GM23338 (cell line): ENCODE measurements around the gene TMED10. TPM values are rescaled to one million over a fixed set of nuclear protein-coding genes. Genes with fewer than 3 reads are reported as not detected.
"Not testable (repeated sequence)": the region's sequence is repeated elsewhere in the genome, so short reads cannot be mapped to it uniquely, and the experiment has no call there.

ENCODE experiments used
- ATAC-seq: fragments of 200-7000 bp; cut with Tn5 transposase; 3 replicates; pipeline ENCODE4 v1.9.1; 2020
- DNase-seq: peaks from one replicate; pipeline ENCODE4 v3.0.0-alpha.2; 2015; ENCODE audit warnings: low spot score
- H2AFZ ChIP-seq: fragments of 200-600 bp; sonication (generic); 2 replicates; pipeline ENCODE4 v1.8.0; 2016; ENCODE audit warnings: antibody characterized with exemption, mild to moderate bottlenecking, moderate library complexity
- H3F3A ChIP-seq: fragments of 200-600 bp; sonication (generic); replicated peaks from 2 replicates; pipeline ENCODE4 v1.8.0; 2017; ENCODE audit warnings: antibody characterized with exemption, mixed run types, low read depth
- H3K27ac ChIP-seq: fragments of 200-600 bp; sonication (generic); 2 replicates; pipeline ENCODE4 v1.6.1; 2016; ENCODE audit warnings: low read depth
- H3K27me3 ChIP-seq: fragments of 200-600 bp; sonication (generic); 2 replicates; pipeline ENCODE4 v1.8.0; 2016; ENCODE audit warnings: mild to moderate bottlenecking, mixed run types, moderate library complexity; ENCODE audit not compliant: insufficient read depth
- H3K36me3 ChIP-seq: fragments of 200-600 bp; sonication (generic); 2 replicates; pipeline ENCODE4 v1.8.0; 2016; ENCODE audit warnings: mild to moderate bottlenecking; ENCODE audit not compliant: insufficient read depth
- H3K4me1 ChIP-seq: fragments of 200-600 bp; sonication (generic); 2 replicates; pipeline ENCODE4 v1.8.0; 2016; ENCODE audit warnings: mild to moderate bottlenecking, moderate library complexity; ENCODE audit not compliant: insufficient read depth
- H3K4me2 ChIP-seq: fragments of 200-600 bp; sonication (generic); 2 replicates; pipeline ENCODE4 v1.7.1; 2017; ENCODE audit warnings: mixed run types
- H3K4me3 ChIP-seq: fragments of 200-600 bp; sonication (generic); 2 replicates; pipeline ENCODE4 v1.6.1; 2016; ENCODE audit warnings: mixed run types
- H3K79me2 ChIP-seq: fragments of 200-600 bp; sonication (generic); replicated peaks from 2 replicates; pipeline ENCODE4 v1.8.0; 2017; ENCODE audit warnings: mild to moderate bottlenecking; ENCODE audit not compliant: insufficient read depth
- H3K9me2 ChIP-seq: fragments of 200-600 bp; sonication (generic); 2 replicates; pipeline ENCODE4 v1.8.0; 2017; ENCODE audit not compliant: insufficient read depth
- H4K20me1 ChIP-seq: fragments of 200-600 bp; sonication (generic); replicated peaks from 2 replicates; pipeline ENCODE4 v1.8.0; 2017; ENCODE audit warnings: mild to moderate bottlenecking; ENCODE audit not compliant: insufficient read depth
- H3K27ac Mint-ChIP-seq: 2 replicates; pipeline ENCODE4 v1.8.0; 2020; ENCODE audit warnings: inconsistent platforms, mild to moderate bottlenecking, moderate library complexity, mixed read lengths
- H3K27me3 Mint-ChIP-seq: 3 replicates; pipeline ENCODE4 v1.8.0; 2022; ENCODE audit warnings: low read depth, mild to moderate bottlenecking, moderate library complexity, mixed read lengths, inconsistent platforms; ENCODE audit not compliant: insufficient read depth, poor library complexity
- H3K36me3 Mint-ChIP-seq: 3 replicates; pipeline ENCODE4 v1.8.0; 2021; ENCODE audit warnings: low read depth, mild to moderate bottlenecking, inconsistent platforms, moderate library complexity, mixed read lengths
- H3K4me1 Mint-ChIP-seq: 3 replicates; pipeline ENCODE4 v1.8.0; 2020; ENCODE audit warnings: mild to moderate bottlenecking, inconsistent platforms, mixed read lengths
- H3K4me3 Mint-ChIP-seq: 3 replicates; pipeline ENCODE4 v1.8.0; 2021; ENCODE audit warnings: moderate library complexity, mild to moderate bottlenecking, inconsistent platforms, mixed read lengths
- H3K9me3 Mint-ChIP-seq: 3 replicates; pipeline ENCODE4 v1.8.0; 2020; ENCODE audit warnings: moderate library complexity, mild to moderate bottlenecking, inconsistent platforms, mixed read lengths
- CREB1 ChIP-seq: fragments of 250-450 bp; sonication (Bioruptor Pico); IDR thresholded peaks from 2 replicates; pipeline ENCODE4 v1.5.0; 2020; ENCODE audit warnings: low read depth, mild to moderate bottlenecking, moderate library complexity
- EZH2 ChIP-seq: fragments of 200-600 bp; sonication (generic); IDR thresholded peaks from one replicate; pipeline ENCODE4 v1.8.0; 2017; ENCODE audit warnings: antibody characterized with exemption, mild to moderate bottlenecking, low read depth; ENCODE audit not compliant: unreplicated experiment
- JUNB ChIP-seq: IDR thresholded peaks from one replicate; pipeline ENCODE4 v1.6.1; 2016; ENCODE audit warnings: antibody characterized with exemption; ENCODE audit not compliant: unreplicated experiment
- NANOG ChIP-seq: IDR thresholded peaks from 2 replicates; pipeline ENCODE4 v1.6.1; 2016; ENCODE audit warnings: antibody characterized with exemption, borderline replicate concordance
- POLR2AphosphoS5 ChIP-seq: IDR thresholded peaks from 2 replicates; pipeline ENCODE4 v1.6.1; 2016; ENCODE audit warnings: antibody characterized with exemption, low read depth
- STAT1 ChIP-seq: IDR thresholded peaks from one replicate; pipeline ENCODE4 v1.6.1; 2016; ENCODE audit warnings: antibody characterized with exemption; ENCODE audit not compliant: unreplicated experiment
- ZNF114 ChIP-seq: fragments of 250-450 bp; sonication (Bioruptor Pico); IDR thresholded peaks from 2 replicates; pipeline ENCODE4 v1.5.0; 2020; ENCODE audit warnings: mild to moderate bottlenecking, moderate library complexity
- ZNF331 ChIP-seq: fragments of 250-450 bp; sonication (Bioruptor Pico); IDR thresholded peaks from 2 replicates; pipeline ENCODE4 v1.5.0; 2020; ENCODE audit warnings: low read depth, mild to moderate bottlenecking, moderate library complexity
- polyA plus RNA-seq: library from polyadenylated mRNA; unstranded; fragments of >200 nt; fragmentation: Nextera tagmentation; extraction: Ambion mirVana; gene quantifications from 2 replicates; pipeline ENCODE4 v1.2.1, GENCODE V29; 2016
- total RNA-seq: library from RNA; depleted of rRNA; stranded (reverse); fragments of >200 nt; shearing (Covaris generic); gene quantifications from 2 replicates; pipeline ENCODE4 v1.2.3, GENCODE V29; 2014
- TF ChIP-seq, protein P1 (sequence below): IDR thresholded peaks from one replicate; pipeline ENCODE4 v1.6.1; 2018; ENCODE audit warnings: antibody characterized with exemption; ENCODE audit not compliant: unreplicated experiment
- TF ChIP-seq, protein P2 (sequence below): IDR thresholded peaks from 2 replicates; pipeline ENCODE4 v1.6.1; 2016; ENCODE audit warnings: antibody characterized with exemption
- TF ChIP-seq, protein P3 (sequence below): fragments of 250-450 bp; sonication (Bioruptor Pico); IDR thresholded peaks from 2 replicates; pipeline ENCODE4 v1.5.0; 2020; ENCODE audit warnings: mild to moderate bottlenecking, moderate library complexity

The TMED10 gene
- total and polyA plus RNA-seq, 2 experiments from 2014 or later, result 180 to 196 TPM

DNA sequence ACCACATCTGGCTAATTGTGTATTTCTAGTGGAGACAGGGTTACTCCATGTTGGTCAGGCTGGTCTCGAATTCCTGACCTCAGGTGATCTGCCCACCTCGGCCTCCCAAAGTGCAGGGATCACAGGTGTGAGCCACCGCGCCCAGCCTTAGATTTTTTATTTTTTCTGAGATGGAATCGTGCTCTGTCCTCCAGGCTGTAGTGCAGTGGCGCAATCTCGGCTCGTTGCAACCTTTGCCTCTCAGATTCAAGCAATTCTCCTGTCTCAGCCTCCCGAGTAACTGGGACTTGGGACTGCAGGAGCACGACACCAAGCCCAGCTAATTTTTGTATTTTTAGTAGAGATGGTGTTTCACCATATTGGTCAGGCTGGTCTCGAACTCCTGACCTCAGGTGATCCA lies 5.8 kb upstream of the TMED10 start:
- not testable (repeated sequence) for H3K27ac Mint-ChIP-seq, H3K27me3 ChIP-seq, H3K4me1 ChIP-seq, H4K20me1 ChIP-seq, ATAC-seq, H2AFZ ChIP-seq, H3K36me3 Mint-ChIP-seq, DNase-seq, H3F3A ChIP-seq, H3K27me3 Mint-ChIP-seq, H3K4me2 ChIP-seq, H3K4me3 ChIP-seq, H3K79me2 ChIP-seq, H3K9me3 Mint-ChIP-seq, H3K9me2 ChIP-seq, H3K4me3 Mint-ChIP-seq, H3K4me1 Mint-ChIP-seq, H3K36me3 ChIP-seq, H3K27ac ChIP-seq

DNA sequence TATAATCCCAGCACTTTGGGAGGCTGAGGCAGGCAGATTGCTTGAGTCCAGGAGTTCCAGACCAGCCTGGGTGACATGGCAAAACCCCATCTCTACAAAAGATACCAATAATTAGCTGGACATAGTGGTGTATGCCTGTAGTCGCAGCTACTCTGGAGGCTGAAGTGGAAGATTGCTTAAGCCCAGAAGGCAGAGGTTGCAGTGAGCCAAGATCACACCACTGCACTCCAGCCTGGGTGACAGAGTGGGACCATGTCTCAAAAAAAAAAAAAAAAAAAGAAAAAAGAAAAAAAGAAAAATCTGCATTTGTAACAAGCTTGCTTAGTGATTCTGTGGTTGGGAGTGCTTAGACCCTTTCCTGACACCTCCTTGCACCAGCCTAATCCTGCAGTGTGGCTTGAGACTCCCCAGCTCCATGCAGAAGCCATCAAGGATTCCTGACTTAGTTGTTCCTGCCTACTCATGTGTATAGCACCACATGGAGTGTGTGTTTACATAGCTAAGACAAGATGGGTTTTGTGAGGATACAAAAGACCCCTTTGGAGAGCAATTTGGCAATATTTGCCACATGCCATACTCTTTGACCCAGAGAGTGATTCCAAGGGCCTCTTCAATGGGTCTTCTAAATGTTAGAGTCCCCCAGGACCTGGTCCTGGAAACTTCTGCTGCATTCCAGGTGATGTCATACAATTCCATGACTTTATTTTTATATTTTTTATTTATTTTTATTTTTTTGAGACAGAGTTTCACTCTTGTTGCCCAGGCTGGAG lies 5.1 kb upstream of the TMED10 start:
- H3K4me3 ChIP-seq, result no peak overlapping the region
- no peak overlapping the region for H3K27ac ChIP-seq
- no peak overlapping the region for H3K4me2 ChIP-seq
- Mint-ChIP-seq H3K36me3 (no peaks in the 10 kb centered on the region), H3K9me3 (no peaks in the 10 kb centered on the region), H3K4me3 (no peak overlapping the region), H3K27ac (no peak overlapping the region), H3K4me1 (peaks cover 5% of the 10 kb centered on the region; the same call in 1 of the 3 replicates), H3K27me3 (peaks cover 3% of the 10 kb centered on the region)
- H3K27me3 ChIP-seq, result no peaks in the 10 kb centered on the region
- H3K79me2 ChIP-seq, result no peaks in the 10 kb centered on the region
- no peak for DNase-seq
- no peak; the same call in 2 of the 3 replicates for ATAC-seq
- no peaks in the 10 kb centered on the region for H3K9me2 ChIP-seq
- H2AFZ ChIP-seq, result no peak overlapping the region
- no peaks in the 10 kb centered on the region; the same call in 1 of the 2 replicates for H3K4me1 ChIP-seq
- H4K20me1 ChIP-seq, result no peaks in the 10 kb centered on the region
- no peaks in the 10 kb centered on the region for H3F3A ChIP-seq
- no peaks in the 10 kb centered on the region for H3K36me3 ChIP-seq
- TF ChIP-seq EZH2, result no peak
- TF ChIP-seq, protein P1, sequence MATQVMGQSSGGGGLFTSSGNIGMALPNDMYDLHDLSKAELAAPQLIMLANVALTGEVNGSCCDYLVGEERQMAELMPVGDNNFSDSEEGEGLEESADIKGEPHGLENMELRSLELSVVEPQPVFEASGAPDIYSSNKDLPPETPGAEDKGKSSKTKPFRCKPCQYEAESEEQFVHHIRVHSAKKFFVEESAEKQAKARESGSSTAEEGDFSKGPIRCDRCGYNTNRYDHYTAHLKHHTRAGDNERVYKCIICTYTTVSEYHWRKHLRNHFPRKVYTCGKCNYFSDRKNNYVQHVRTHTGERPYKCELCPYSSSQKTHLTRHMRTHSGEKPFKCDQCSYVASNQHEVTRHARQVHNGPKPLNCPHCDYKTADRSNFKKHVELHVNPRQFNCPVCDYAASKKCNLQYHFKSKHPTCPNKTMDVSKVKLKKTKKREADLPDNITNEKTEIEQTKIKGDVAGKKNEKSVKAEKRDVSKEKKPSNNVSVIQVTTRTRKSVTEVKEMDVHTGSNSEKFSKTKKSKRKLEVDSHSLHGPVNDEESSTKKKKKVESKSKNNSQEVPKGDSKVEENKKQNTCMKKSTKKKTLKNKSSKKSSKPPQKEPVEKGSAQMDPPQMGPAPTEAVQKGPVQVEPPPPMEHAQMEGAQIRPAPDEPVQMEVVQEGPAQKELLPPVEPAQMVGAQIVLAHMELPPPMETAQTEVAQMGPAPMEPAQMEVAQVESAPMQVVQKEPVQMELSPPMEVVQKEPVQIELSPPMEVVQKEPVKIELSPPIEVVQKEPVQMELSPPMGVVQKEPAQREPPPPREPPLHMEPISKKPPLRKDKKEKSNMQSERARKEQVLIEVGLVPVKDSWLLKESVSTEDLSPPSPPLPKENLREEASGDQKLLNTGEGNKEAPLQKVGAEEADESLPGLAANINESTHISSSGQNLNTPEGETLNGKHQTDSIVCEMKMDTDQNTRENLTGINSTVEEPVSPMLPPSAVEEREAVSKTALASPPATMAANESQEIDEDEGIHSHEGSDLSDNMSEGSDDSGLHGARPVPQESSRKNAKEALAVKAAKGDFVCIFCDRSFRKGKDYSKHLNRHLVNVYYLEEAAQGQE, result no peak
- TF ChIP-seq POLR2AphosphoS5, result no peak
- TF ChIP-seq JUNB, result no peak
- TF ChIP-seq STAT1, result no peak
- no peak for TF ChIP-seq ZNF114
- TF ChIP-seq, protein P2, sequence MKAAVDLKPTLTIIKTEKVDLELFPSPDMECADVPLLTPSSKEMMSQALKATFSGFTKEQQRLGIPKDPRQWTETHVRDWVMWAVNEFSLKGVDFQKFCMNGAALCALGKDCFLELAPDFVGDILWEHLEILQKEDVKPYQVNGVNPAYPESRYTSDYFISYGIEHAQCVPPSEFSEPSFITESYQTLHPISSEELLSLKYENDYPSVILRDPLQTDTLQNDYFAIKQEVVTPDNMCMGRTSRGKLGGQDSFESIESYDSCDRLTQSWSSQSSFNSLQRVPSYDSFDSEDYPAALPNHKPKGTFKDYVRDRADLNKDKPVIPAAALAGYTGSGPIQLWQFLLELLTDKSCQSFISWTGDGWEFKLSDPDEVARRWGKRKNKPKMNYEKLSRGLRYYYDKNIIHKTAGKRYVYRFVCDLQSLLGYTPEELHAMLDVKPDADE, result no peak
- no peak for TF ChIP-seq CREB1 (CRISPR knock-in tag)
- TF ChIP-seq ZNF331 (CRISPR knock-in tag), result no peak
- TF ChIP-seq, protein P3, sequence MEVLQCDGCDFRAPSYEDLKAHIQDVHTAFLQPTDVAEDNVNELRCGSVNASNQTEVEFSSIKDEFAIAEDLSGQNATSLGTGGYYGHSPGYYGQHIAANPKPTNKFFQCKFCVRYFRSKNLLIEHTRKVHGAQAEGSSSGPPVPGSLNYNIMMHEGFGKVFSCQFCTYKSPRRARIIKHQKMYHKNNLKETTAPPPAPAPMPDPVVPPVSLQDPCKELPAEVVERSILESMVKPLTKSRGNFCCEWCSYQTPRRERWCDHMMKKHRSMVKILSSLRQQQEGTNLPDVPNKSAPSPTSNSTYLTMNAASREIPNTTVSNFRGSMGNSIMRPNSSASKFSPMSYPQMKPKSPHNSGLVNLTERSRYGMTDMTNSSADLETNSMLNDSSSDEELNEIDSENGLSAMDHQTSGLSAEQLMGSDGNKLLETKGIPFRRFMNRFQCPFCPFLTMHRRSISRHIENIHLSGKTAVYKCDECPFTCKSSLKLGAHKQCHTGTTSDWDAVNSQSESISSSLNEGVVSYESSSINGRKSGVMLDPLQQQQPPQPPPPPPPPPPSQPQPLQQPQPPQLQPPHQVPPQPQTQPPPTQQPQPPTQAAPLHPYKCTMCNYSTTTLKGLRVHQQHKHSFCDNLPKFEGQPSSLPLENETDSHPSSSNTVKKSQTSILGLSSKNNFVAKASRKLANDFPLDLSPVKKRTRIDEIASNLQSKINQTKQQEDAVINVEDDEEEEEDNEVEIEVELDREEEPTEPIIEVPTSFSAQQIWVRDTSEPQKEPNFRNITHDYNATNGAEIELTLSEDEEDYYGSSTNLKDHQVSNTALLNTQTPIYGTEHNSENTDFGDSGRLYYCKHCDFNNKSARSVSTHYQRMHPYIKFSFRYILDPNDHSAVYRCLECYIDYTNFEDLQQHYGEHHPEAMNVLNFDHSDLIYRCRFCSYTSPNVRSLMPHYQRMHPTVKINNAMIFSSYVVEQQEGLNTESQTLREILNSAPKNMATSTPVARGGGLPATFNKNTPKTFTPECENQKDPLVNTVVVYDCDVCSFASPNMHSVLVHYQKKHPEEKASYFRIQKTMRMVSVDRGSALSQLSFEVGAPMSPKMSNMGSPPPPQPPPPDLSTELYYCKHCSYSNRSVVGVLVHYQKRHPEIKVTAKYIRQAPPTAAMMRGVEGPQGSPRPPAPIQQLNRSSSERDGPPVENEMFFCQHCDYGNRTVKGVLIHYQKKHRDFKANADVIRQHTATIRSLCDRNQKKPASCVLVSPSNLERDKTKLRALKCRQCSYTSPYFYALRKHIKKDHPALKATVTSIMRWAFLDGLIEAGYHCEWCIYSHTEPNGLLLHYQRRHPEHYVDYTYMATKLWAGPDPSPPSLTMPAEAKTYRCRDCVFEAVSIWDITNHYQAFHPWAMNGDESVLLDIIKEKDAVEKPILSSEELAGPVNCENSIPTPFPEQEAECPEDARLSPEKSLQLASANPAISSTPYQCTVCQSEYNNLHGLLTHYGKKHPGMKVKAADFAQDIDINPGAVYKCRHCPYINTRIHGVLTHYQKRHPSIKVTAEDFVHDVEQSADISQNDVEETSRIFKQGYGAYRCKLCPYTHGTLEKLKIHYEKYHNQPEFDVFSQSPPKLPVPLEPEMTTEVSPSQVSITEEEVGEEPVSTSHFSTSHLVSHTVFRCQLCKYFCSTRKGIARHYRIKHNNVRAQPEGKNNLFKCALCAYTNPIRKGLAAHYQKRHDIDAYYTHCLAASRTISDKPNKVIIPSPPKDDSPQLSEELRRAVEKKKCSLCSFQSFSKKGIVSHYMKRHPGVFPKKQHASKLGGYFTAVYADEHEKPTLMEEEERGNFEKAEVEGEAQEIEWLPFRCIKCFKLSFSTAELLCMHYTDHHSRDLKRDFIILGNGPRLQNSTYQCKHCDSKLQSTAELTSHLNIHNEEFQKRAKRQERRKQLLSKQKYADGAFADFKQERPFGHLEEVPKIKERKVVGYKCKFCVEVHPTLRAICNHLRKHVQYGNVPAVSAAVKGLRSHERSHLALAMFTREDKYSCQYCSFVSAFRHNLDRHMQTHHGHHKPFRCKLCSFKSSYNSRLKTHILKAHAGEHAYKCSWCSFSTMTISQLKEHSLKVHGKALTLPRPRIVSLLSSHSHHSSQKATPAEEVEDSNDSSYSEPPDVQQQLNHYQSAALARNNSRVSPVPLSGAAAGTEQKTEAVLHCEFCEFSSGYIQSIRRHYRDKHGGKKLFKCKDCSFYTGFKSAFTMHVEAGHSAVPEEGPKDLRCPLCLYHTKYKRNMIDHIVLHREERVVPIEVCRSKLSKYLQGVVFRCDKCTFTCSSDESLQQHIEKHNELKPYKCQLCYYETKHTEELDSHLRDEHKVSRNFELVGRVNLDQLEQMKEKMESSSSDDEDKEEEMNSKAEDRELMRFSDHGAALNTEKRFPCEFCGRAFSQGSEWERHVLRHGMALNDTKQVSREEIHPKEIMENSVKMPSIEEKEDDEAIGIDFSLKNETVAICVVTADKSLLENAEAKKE, result no peak
- TF ChIP-seq NANOG, result no peak
